Testis (tissue), 3 donors: ENCODE data around the gene MND1. TPM values are rescaled to one million over a fixed set of nuclear protein-coding genes. Genes with fewer than 3 reads are reported as not detected.

Experiments used
- DNase-seq: peaks from one replicate; pipeline ENCODE4 v3.0.0-alpha.2; 2019
- H3K27ac ChIP-seq, 2 donors: fragments of 200-600 bp; sonication (generic); one replicate each; pipeline ENCODE4 v1.5.1; 2019
- H3K27me3 ChIP-seq: fragments of 200-600 bp; sonication (generic); one replicate; pipeline ENCODE4 v1.5.1; 2019
- H3K36me3 ChIP-seq: fragments of 200-600 bp; sonication (generic); one replicate; pipeline ENCODE4 v1.5.1; 2017; ENCODE audit warnings: low read depth; ENCODE audit errors: missing control alignments
- H3K4me1 ChIP-seq: fragments of 200-600 bp; sonication (generic); one replicate; pipeline ENCODE4 v1.5.1; 2019
- H3K4me3 ChIP-seq, 2 donors: fragments of 200-600 bp; sonication (generic); one replicate each; pipeline ENCODE4 v1.5.1; 2017 to 2019
- H3K9me3 ChIP-seq: fragments of 200-600 bp; sonication (generic); one replicate; pipeline ENCODE4 v1.5.1; 2017
- POLR2A ChIP-seq: fragments of 450-650 bp; IDR thresholded peaks from one replicate; pipeline ENCODE4 v1.6.1; 2017; ENCODE audit warnings: antibody characterized with exemption, mild to moderate bottlenecking, moderate library complexity
- WGBS, 2 donors: methylation state at CpG; one replicate each; pipeline ENCODE4 v1.1.5; 2018; 5-methylcytosine and 5-hydroxymethylcytosine counted together
- intact Hi-C: fragments of 100-400 bp; cut with DNase I; formaldehyde crosslinking; loops from one replicate; pipeline ENCODE4 v1.15.1; 2023; ENCODE audit warnings: low total_unique reads
- polyA plus RNA-seq: library from polyadenylated mRNA; stranded (reverse); fragments of 350-450 nt; fragmentation: Illumina TruSeq; extraction: RNeasy Lipid Tissue Mini Kit (QIAGEN cat#74804); gene quantifications from one replicate; pipeline ENCODE4 v1.2.3, GENCODE V29; 2014; ENCODE audit warnings: low read depth, low replicate concordance; ENCODE audit not compliant: insufficient read depth
- total RNA-seq, 2 donors: library from RNA; depleted of rRNA; stranded (reverse); fragments of >200 nt; gene quantifications; one replicate each; pipeline ENCODE4 v1.2.3, GENCODE V29; 2016
- TF ChIP-seq, protein P1 (sequence below), 3 experiments: fragments of 450-650 bp in 2 of 3; fragments of 200-600 bp in 1 of 3; sonication (generic) in 1 of 3; IDR thresholded peaks; one replicate each; pipeline ENCODE4 v1.5.1; 2016 to 2019; ENCODE audit warnings: antibody characterized with exemption in 3 of 3, mild to moderate bottlenecking in 2 of 3, moderate library complexity in 1 of 3

Gene MND1
- total and polyA plus RNA-seq, 3 donors from 2014 or later, result 8.3 to 17.5 (median 11.4) TPM

DNA sequence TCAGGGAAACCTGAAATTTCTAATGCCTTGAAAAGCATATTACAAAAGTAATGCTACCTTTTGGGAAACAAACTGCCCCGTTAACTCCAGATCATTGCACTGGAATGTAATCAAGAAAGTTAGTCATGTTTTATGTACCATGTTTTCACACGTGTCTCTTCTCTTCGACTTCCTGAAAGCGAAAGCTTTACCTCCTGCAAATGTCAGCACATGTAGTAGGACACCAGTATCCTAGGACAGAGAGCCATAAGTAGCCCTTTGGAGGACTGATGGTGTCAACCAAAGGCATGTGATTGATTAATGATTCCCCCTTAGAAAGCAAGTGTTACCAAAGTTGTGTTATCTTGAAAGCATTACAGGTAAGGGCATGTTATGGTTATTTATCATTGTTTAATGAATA, 8.8 kb upstream of the MND1 start:
- TF ChIP-seq, protein P1, sequence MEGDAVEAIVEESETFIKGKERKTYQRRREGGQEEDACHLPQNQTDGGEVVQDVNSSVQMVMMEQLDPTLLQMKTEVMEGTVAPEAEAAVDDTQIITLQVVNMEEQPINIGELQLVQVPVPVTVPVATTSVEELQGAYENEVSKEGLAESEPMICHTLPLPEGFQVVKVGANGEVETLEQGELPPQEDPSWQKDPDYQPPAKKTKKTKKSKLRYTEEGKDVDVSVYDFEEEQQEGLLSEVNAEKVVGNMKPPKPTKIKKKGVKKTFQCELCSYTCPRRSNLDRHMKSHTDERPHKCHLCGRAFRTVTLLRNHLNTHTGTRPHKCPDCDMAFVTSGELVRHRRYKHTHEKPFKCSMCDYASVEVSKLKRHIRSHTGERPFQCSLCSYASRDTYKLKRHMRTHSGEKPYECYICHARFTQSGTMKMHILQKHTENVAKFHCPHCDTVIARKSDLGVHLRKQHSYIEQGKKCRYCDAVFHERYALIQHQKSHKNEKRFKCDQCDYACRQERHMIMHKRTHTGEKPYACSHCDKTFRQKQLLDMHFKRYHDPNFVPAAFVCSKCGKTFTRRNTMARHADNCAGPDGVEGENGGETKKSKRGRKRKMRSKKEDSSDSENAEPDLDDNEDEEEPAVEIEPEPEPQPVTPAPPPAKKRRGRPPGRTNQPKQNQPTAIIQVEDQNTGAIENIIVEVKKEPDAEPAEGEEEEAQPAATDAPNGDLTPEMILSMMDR (IDR thresholded peaks at IDR 0.05), result no peak
- no peak for TF ChIP-seq POLR2A
- no peaks in the 10 kb centered on the region for H3K27me3 ChIP-seq
- intact Hi-C loops, result no loop called here

DNA sequence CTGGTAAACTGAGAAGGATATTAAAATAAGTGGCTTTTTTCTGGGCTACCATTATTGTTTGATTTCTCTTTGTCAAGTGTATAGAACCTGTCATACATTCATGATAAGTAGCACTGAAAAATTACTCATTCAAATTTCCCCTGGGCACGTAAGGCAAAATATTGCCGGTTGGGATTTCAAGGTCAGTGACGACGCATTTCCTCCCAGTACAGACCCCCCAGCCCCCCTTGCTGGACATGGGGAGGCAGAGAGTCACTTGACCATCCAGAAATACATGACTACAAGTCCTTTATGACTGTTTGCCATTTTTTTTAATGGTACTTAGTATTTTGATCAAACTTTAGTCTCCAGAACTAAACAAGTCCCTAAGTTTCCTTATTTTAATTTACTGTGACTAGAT, 6.8 kb upstream of the MND1 start:
- Histone ChIP-seq H3K4me3 (no peak overlapping the region), H3K27ac (no peak overlapping the region), H3K9me3 (no peaks in the 10 kb centered on the region), H3K27me3 (no peaks in the 10 kb centered on the region), H3K4me1 (no peaks in the 10 kb centered on the region), H3K36me3 (no peaks in the 10 kb centered on the region)
- DNase-seq, result no peak
- intact Hi-C loops, result no loop called here
- TF ChIP-seq POLR2A, result no peak
- TF ChIP-seq, protein P1 (IDR thresholded peaks at IDR 0.05), result no peak
- WGBS, 2 donors, result 46 to 52% methylated on average over 4 of the region's 4 CpGs

More for the DNA sequence above, 8.8 kb upstream of the MND1 start:
- Histone ChIP-seq H3K4me3 (no peak overlapping the region), H3K4me1 (no peaks in the 10 kb centered on the region), H3K27ac (no peak overlapping the region), H3K9me3 (no peaks in the 10 kb centered on the region), H3K36me3 (no peaks in the 10 kb centered on the region)
- WGBS, 2 donors, result 76 to 91% methylated on average over 4 of the region's 4 CpGs
- no peak for DNase-seq

DNA sequence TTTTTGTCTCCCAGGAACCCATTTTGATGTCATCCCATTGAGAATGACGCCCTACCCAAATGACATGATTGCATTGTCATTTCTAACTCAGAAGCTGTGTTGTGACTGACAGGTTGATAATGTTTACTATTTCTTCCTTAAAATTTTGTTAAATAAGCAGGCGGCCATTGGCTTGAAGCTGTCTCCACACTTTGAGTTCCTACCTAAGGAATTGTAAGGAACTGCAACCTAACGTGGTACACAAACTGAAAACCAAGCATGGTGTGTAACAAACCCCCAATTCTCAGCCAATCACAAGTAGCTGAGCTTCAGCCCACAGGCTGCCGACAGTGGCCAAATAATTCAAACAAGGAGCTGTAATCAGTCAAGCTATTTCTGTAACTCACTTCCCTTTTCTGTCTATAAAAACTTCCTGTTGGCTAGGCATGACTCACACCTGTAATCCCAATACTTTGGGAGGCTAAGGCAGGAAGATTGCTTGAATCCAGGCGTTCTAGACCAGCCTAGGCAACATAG, 2.9 kb upstream of the MND1 start:
- Histone ChIP-seq H3K4me1 (no peaks in the 10 kb centered on the region), H3K9me3 (no peaks in the 10 kb centered on the region), H3K27me3 (no peaks in the 10 kb centered on the region), H3K27ac (no peak overlapping the region), H3K36me3 (no peaks in the 10 kb centered on the region), H3K4me3 (no peak overlapping the region)
- intact Hi-C loops, result no loop called here
- DNase-seq, result no peak
- 54 to 75% methylated on average over 5 of the region's 5 CpGs for WGBS, 2 donors
- TF ChIP-seq POLR2A, result no peak
- TF ChIP-seq, protein P1 (IDR thresholded peaks at IDR 0.05), result no peak

DNA sequence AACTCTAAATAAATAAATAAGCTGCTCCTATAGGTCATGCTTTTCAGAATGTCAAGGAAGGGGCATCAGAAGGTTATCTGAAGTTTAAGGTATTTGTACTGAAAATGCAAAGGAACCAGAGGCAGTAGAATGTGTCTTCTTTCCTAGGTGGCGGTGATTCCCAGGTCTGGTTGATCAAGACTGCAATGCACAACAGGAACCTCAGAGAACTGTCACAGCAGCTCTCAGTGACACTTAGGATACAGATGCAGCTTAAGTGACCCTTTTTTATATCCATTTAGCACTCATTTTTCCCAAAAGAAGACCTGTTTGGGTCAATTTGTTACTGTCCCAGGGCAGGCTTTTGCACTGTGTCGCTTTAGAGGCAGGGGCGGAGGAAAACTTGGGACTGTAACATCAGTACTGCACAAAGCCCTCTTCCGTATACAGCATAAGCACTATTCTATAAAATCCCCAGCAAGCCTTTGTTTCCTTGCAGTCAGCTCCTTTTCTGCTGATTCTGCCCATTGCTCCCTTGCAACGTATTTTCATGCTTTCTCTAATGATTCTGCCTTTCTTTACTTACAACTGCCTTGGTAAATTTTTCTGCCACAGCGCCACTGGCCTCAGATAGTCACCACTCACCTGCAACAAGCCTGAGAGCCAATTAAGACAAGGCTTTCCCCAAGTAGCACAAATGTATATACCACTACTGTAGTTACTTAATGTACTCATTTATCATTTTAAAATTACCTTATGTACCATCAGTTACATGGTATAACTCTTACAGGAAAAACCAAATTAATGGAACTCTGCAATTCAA, 1.5 kb upstream of the MND1 start:
- 66 to 76% methylated on average over 6 of the region's 6 CpGs for WGBS, 2 donors
- peak overlapping the region in 1 of 2 donors; percentile 77 for H3K4me3 ChIP-seq
- intact Hi-C loops, result no loop called here
- H3K4me1 ChIP-seq, result no peaks in the 10 kb centered on the region
- DNase-seq, result no peak
- no peaks in the 10 kb centered on the region for H3K27me3 ChIP-seq
- TF ChIP-seq, protein P1 (IDR thresholded peaks at IDR 0.05), result no peak
- no peak for TF ChIP-seq POLR2A
- H3K9me3 ChIP-seq, result no peaks in the 10 kb centered on the region
- H3K27ac ChIP-seq, result no peak overlapping the region
- H3K36me3 ChIP-seq, result no peaks in the 10 kb centered on the region
